CD14-positive monocyte (primary cell): ENCODE results near the gene APCDD1L. TPM values are rescaled to one million over a fixed set of nuclear protein-coding genes. Genes with fewer than 3 reads are reported as not detected.

Experiments used
- DNase-seq, 3 donors: peaks; one replicate each; pipeline ENCODE4 v3.0.0-alpha.2; 2011 to 2022
- H2AFZ ChIP-seq: 2 replicates; pipeline ENCODE4 v1.6.0; 2012; ENCODE audit warnings: mild to moderate bottlenecking, low read depth, low read length, inconsistent platforms; ENCODE audit not compliant: insufficient read depth, poor library complexity, severe bottlenecking
- H3K27ac ChIP-seq, 2 donors: 1 replicate in 1 of 2; 2 replicates in 1 of 2; pipeline ENCODE4 v1.5.1; 2012 to 2013; ENCODE audit warnings: low read length in 2 of 2, control low read depth in 1 of 2, inconsistent platforms in 1 of 2, low read depth in 1 of 2, mild to moderate bottlenecking in 1 of 2
- H3K27me3 ChIP-seq, 2 donors: one replicate each; pipeline versions ENCODE4 v1.6.0 to v1.6.1; 2011 to 2013; ENCODE audit warnings: low read length in 2 of 2; ENCODE audit not compliant: control insufficient read depth in 2 of 2, insufficient read depth in 2 of 2
- H3K36me3 ChIP-seq, 2 donors: replicated peaks in 1 of 2; 1 replicate in 1 of 2; 2 replicates in 1 of 2; pipeline versions ENCODE4 v1.5.1 to v1.6.1; 2012 to 2013; ENCODE audit warnings: low read length in 2 of 2, control low read depth in 1 of 2, inconsistent platforms in 1 of 2, mild to moderate bottlenecking in 1 of 2; ENCODE audit not compliant: insufficient read depth in 2 of 2, control insufficient read depth in 1 of 2
- H3K4me1 ChIP-seq, 2 donors: 1 replicate in 1 of 2; 2 replicates in 1 of 2; pipeline versions ENCODE4 v1.5.1 to v1.6.1; 2012 to 2013; ENCODE audit warnings: low read length in 2 of 2, control low read depth in 1 of 2, inconsistent platforms in 1 of 2, mild to moderate bottlenecking in 1 of 2, moderate library complexity in 1 of 2; ENCODE audit not compliant: insufficient read depth in 2 of 2, control insufficient read depth in 1 of 2
- H3K4me2 ChIP-seq: replicated peaks from 2 replicates; pipeline ENCODE3; 2012; ENCODE audit warnings: low read length, moderate library complexity, mild to moderate bottlenecking; ENCODE audit not compliant: poor library complexity, severe bottlenecking; ENCODE audit errors: extremely low read depth
- H3K4me3 ChIP-seq, 3 experiments: fragments of 200-600 bp in 1 of 3; sonication (generic) in 1 of 3; replicated peaks in 1 of 3; 1 replicate in 2 of 3; 2 replicates in 1 of 3; pipeline ENCODE4 v1.5.1; 2011 to 2013; ENCODE audit warnings: low read length in 3 of 3, mild to moderate bottlenecking in 3 of 3, control low read depth in 2 of 3, low read depth in 2 of 3, inconsistent platforms in 1 of 3, moderate library complexity in 1 of 3
- H3K79me2 ChIP-seq: 2 replicates; pipeline ENCODE4 v1.6.0; 2012; ENCODE audit warnings: mild to moderate bottlenecking, control low read depth, inconsistent platforms, low read length, moderate library complexity; ENCODE audit not compliant: insufficient read depth
- H3K9ac ChIP-seq: 2 replicates; pipeline ENCODE4 v1.6.0; 2017; ENCODE audit warnings: low read length, mild to moderate bottlenecking; ENCODE audit not compliant: insufficient read depth, poor library complexity, severe bottlenecking
- H3K9me3 ChIP-seq, 2 donors: replicated peaks in 1 of 2; 1 replicate in 1 of 2; 2 replicates in 1 of 2; pipeline versions ENCODE4 v1.5.1 to v1.6.1; 2012 to 2013; ENCODE audit warnings: low read length in 2 of 2, control low read depth in 1 of 2; ENCODE audit not compliant: control insufficient read depth in 1 of 2, insufficient read depth in 1 of 2
- H4K20me1 ChIP-seq: 2 replicates; pipeline ENCODE4 v1.6.0; 2012; ENCODE audit warnings: mild to moderate bottlenecking, low read length, control low read depth, moderate library complexity; ENCODE audit not compliant: insufficient read depth
- H3K27ac Mint-ChIP-seq, 7 donors: one replicate each; pipeline ENCODE4 v1.8.0; 2020; ENCODE audit warnings: mild to moderate bottlenecking in 7 of 7, mixed read lengths in 7 of 7, moderate library complexity in 6 of 7, inconsistent platforms in 2 of 7
- H3K27me3 Mint-ChIP-seq, 3 donors: one replicate each; pipeline ENCODE4 v1.8.0; 2021 to 2022; ENCODE audit warnings: low read depth in 3 of 3, mild to moderate bottlenecking in 3 of 3, mixed read lengths in 3 of 3, moderate library complexity in 3 of 3, inconsistent platforms in 1 of 3
- H3K36me3 Mint-ChIP-seq, 2 donors: one replicate each; pipeline ENCODE4 v1.8.0; 2020; ENCODE audit warnings: mixed read lengths in 2 of 2, inconsistent platforms in 1 of 2, mild to moderate bottlenecking in 1 of 2
- H3K4me1 Mint-ChIP-seq: one replicate; pipeline ENCODE4 v1.8.0; 2020; ENCODE audit warnings: mild to moderate bottlenecking, mixed read lengths
- H3K4me3 Mint-ChIP-seq, 2 donors: one replicate each; pipeline ENCODE4 v1.8.0; 2020; ENCODE audit warnings: mild to moderate bottlenecking in 2 of 2, mixed read lengths in 2 of 2, moderate library complexity in 1 of 2
- H3K9me3 Mint-ChIP-seq, 7 donors: one replicate each; pipeline ENCODE4 v1.8.0; 2020 to 2022; ENCODE audit warnings: mixed read lengths in 7 of 7, mild to moderate bottlenecking in 6 of 7, moderate library complexity in 6 of 7, inconsistent platforms in 2 of 7
- CTCF ChIP-seq: fragments of 200-600 bp; IDR thresholded peaks from one replicate; pipeline ENCODE4 v1.8.0; 2022; ENCODE audit warnings: antibody characterized with exemption, mild to moderate bottlenecking
- WGBS: methylation state at CpG from one replicate; pipeline ENCODE4 v1.1.5; 2013; ENCODE audit warnings: missing lambda C conversion rate; ENCODE audit not compliant: insufficient coverage; 5-methylcytosine and 5-hydroxymethylcytosine counted together
- intact Hi-C, 2 donors: fragments of 100-400 bp; cut with micrococcal nuclease; formaldehyde crosslinking; loops; one replicate each; pipeline versions ENCODE4 v1.15.0 to v1.15.1; 2023
- polyA plus RNA-seq, 3 donors: library from polyadenylated mRNA; depleted of rRNA in 1 of 3; unstranded in 2 of 3; stranded (reverse) in 1 of 3; fragments of 300-500 nt in 2 of 3; fragments of >200 nt in 1 of 3; fragmentation: Illumina TruSeq in 2 of 3; gene quantifications; 1 replicate in 2 of 3; 2 replicates in 1 of 3; pipeline ENCODE4 v1.2.3, GENCODE V29; 2012 to 2021

APCDD1L gene
- polyA plus RNA-seq, 3 donors, result not detected

GRCh38 chr20:58479726-58480440, 35.3 kb downstream of the APCDD1L start:
- Histone ChIP-seq H3K9ac (no peak overlapping the region), H3K4me2 (no peak overlapping the region), H3K27me3 (peaks cover 0 to 12% of the 10 kb centered on the region in 2 donors), H3K36me3 (no peaks in the 10 kb centered on the region), H4K20me1 (no peaks in the 10 kb centered on the region), H3K4me3 (no peak overlapping the region), H3K9me3 (peaks cover 0 to 9% of the 10 kb centered on the region in 2 donors), H2AFZ (no peak overlapping the region), H3K27ac (no peak overlapping the region), H3K4me1 (no peaks in the 10 kb centered on the region), H3K79me2 (no peaks in the 10 kb centered on the region)
- WGBS, result 86% methylated on average over 5 of the region's 9 CpGs
- intact Hi-C loops, result no loop called here
- peaks cover 11 to 20% (median 12%) of the 10 kb centered on the region in 3 donors for H3K27me3 Mint-ChIP-seq
- no peak for DNase-seq
- peaks cover 0 to 17% (median 10%) of the 10 kb centered on the region in 7 donors for H3K9me3 Mint-ChIP-seq
- H3K27ac Mint-ChIP-seq, result no peak overlapping the region
- no peak for TF ChIP-seq CTCF
- no peaks in the 10 kb centered on the region for H3K36me3 Mint-ChIP-seq
- peak overlapping the region in 1 of 2 donors; percentile 9 for H3K4me3 Mint-ChIP-seq
- no peaks in the 10 kb centered on the region for H3K4me1 Mint-ChIP-seq

GRCh38 chr20:58478141-58478805, 36.9 kb downstream of the APCDD1L start:
- no peaks in the 10 kb centered on the region for H3K79me2 ChIP-seq
- no peak for DNase-seq

More at GRCh38 chr20:58478141-58478805, 36.9 kb downstream of the APCDD1L start:
- Histone ChIP-seq H3K4me2 (no peak overlapping the region), H3K36me3 (no peaks in the 10 kb centered on the region), H3K9me3 (peaks cover 0 to 9% of the 10 kb centered on the region in 2 donors), H3K27me3 (peaks cover 0 to 12% of the 10 kb centered on the region in 2 donors), H3K27ac (no peak overlapping the region), H4K20me1 (no peaks in the 10 kb centered on the region), H3K4me1 (no peaks in the 10 kb centered on the region), H3K9ac (no peak overlapping the region), H3K4me3 (no peak overlapping the region), H2AFZ (no peak overlapping the region)
- intact Hi-C loops, result no loop called here
- Mint-ChIP-seq H3K27me3 (peaks cover 11 to 16% (median 11%) of the 10 kb centered on the region in 3 donors), H3K4me1 (no peaks in the 10 kb centered on the region), H3K36me3 (no peaks in the 10 kb centered on the region), H3K4me3 (peak overlapping the region in 1 of 2 donors; percentile 2), H3K27ac (no peak overlapping the region), H3K9me3 (peaks cover 0 to 17% (median 9%) of the 10 kb centered on the region in 7 donors)
- TF ChIP-seq CTCF, result no peak
- no CpG with 5 or more reads among the region's 3 CpGs for WGBS
